ENCODE measurements around the gene CHERP.

The CHERP gene

GRCh38 chr19:16527334-16527935 is 14.8 kb downstream of the CHERP start:
- FAIRE-seq (no peak), DNase-seq (ENCODE audit: insufficient read length, low spot score) (no peak)
- no peak for TF ChIP-seq POLR2A (IDR thresholded peaks at IDR 0.05; ENCODE audit: low read depth, low read length)

GRCh38 chr19:16525751-16526481 is 16.3 kb downstream of the CHERP start:
- FAIRE-seq = no peak
- TF ChIP-seq POLR2A (IDR thresholded peaks at IDR 0.05; ENCODE audit: low read depth, low read length) = no peak
- DNase-seq (ENCODE audit: insufficient read length, low spot score) = no peak

GRCh38 chr19:16524991-16525734 is 17.1 kb downstream of the CHERP start:
- DNase-seq (ENCODE audit: insufficient read length, low spot score) (no peak), FAIRE-seq (no peak)
- no peak for TF ChIP-seq POLR2A (IDR thresholded peaks at IDR 0.05; ENCODE audit: low read depth, low read length)

- DNase-seq (ENCODE audit: insufficient read length, low spot score) (no peak), FAIRE-seq (no peak)
- TF ChIP-seq POLR2A (IDR thresholded peaks at IDR 0.05; ENCODE audit: low read depth, low read length) = no peak
Measured at GRCh38 chr19:16522559-16523377, 19.5 kb downstream of the CHERP start.

GRCh38 chr19:16521715-16522289 is 20.4 kb downstream of the CHERP start:
- DNase-seq (ENCODE audit: insufficient read length, low spot score) (no peak), FAIRE-seq (no peak)
- no peak for TF ChIP-seq POLR2A (IDR thresholded peaks at IDR 0.05; ENCODE audit: low read depth, low read length)

GRCh38 chr19:16520986-16521624 is 21.1 kb downstream of the CHERP start:
- TF ChIP-seq POLR2A (IDR thresholded peaks at IDR 0.05; ENCODE audit: low read depth, low read length) = no peak
- DNase-seq (ENCODE audit: insufficient read length, low spot score) (no peak), FAIRE-seq (no peak)

- no peak for FAIRE-seq
- TF ChIP-seq POLR2A (IDR thresholded peaks at IDR 0.05; ENCODE audit: low read depth, low read length) = no peak
- no peak for DNase-seq (ENCODE audit: insufficient read length, low spot score)
Measured at GRCh38 chr19:16520074-16520973, 21.9 kb downstream of the CHERP start.

GRCh38 chr19:16519230-16519687 is 23.0 kb downstream of the CHERP start:
- DNase-seq (ENCODE audit: insufficient read length, low spot score) (no peak), FAIRE-seq (no peak)
- no peak for TF ChIP-seq POLR2A (IDR thresholded peaks at IDR 0.05; ENCODE audit: low read depth, low read length)

GRCh38 chr19:16518483-16519229 is 23.6 kb downstream of the CHERP start:
- no peak for TF ChIP-seq POLR2A (IDR thresholded peaks at IDR 0.05; ENCODE audit: low read depth, low read length)
- FAIRE-seq (no peak), DNase-seq (ENCODE audit: insufficient read length, low spot score) (no peak)

- TF ChIP-seq POLR2A (IDR thresholded peaks at IDR 0.05; ENCODE audit: low read depth, low read length) = no peak
- DNase-seq (ENCODE audit: insufficient read length, low spot score) (no peak), FAIRE-seq (no peak)
Measured at GRCh38 chr19:16518061-16518460, 24.2 kb downstream of the CHERP start.

- DNase-seq (ENCODE audit: insufficient read length, low spot score) (no peak), FAIRE-seq (no peak)
- no peak for TF ChIP-seq POLR2A (IDR thresholded peaks at IDR 0.05; ENCODE audit: low read depth, low read length)
Measured at GRCh38 chr19:16516923-16517610, 25.2 kb downstream of the CHERP start.

Data from H54 (cell line).